Measurements from ENCODE around the gene FOXO1.
"Not testable (repeated sequence)": the region's sequence is repeated elsewhere in the genome, so short reads cannot be mapped to it uniquely, and the experiment has no call there.

The FOXO1 gene

DNA sequence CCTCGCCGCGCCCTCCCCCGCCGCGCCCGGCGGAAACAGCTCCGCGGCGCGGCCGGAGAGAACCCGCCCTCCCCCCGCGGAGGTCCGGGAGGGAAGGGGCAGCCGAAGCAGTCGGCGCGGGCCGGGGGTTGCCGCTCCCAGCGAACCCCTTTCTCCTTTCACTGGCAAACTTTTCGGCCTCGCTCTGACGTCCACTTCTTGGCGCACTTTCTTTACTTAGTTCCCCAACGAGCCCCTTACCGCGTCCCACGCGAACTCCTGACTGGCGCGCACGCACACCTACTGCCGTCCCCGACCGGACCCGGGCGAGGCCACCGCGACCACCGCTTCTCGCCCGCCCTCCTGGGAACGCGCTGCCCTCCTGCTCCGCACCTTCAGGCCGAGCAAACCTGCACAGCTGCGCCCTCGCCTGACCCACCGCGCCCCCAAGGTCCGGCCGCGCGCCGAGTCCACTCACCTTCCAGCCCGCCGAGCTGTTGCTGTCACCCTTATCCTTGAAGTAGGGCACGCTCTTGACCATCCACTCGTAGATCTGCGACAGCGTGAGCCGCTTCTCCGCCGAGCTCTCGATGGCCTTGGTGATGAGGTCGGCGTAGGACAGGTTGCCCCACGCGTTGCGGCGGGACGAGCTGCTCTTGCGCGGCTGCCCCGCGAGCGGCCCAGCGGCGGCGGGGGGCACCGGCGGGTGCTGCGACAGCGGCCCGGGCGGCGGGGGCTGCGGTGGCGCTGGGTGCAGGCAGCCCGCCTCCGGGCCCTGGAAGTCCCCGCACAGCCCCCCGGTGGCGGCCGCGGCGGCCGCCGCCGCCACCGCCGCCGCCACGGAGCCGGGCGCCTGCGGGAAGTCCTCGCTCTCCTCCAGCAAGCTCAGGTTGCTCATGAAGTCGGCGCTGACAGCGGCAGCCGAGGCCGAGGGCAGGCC lies 1.1 kb downstream of the FOXO1 start:
- no peak for DNase-seq

DNA sequence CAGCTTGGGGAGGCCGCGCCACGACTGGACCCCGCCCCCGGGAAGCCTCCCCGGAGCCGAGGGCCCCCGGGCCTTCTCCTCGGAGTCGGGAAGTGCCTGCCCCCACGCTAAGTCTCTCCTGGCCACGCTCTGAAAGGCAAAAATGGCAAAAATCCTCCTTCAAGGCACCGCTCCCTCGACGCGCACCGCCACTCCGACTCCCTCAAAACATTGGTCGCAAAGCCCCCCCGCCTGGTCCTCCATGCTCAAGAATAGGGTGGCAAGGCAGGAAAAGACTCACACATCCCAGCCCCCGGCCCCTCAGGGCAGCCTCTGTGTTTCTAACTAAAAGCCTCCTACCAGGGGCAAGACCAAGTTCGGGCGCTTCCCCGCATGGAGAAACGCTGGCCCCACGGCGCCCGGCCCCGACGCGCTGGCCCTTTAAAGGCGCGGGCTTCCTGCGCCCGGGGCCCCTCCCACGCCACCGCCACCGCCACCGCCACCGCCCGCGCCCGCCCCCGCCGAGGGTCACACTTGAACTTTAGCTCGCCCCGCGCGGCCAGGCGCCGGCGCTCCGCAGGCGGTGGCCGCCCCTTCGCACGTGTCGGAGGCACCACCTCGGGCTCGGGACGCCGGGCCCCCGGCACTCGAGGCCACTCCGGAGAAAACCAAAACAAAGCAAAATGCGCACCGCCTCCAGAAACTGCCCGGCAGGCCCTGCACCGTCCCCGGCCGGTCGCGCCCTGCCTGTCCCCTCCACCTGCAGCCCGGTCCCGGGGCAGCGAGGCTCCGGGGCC lies 1.9 kb downstream of the FOXO1 start:
- no peak for DNase-seq

DNA sequence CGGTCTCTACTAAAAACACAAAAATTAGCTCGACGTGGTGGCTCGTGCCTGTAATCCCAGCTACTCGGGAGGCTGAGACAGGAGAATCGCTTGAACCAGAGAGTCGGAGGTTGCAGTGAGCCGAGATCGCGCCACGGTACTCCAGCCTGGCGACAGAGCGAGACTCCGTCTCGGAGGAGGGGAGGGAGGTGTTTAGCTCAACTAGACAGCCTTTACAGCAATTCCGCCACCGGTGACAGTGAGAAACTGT lies 2.4 kb downstream of the FOXO1 start:
- not testable (repeated sequence) for DNase-seq

DNA sequence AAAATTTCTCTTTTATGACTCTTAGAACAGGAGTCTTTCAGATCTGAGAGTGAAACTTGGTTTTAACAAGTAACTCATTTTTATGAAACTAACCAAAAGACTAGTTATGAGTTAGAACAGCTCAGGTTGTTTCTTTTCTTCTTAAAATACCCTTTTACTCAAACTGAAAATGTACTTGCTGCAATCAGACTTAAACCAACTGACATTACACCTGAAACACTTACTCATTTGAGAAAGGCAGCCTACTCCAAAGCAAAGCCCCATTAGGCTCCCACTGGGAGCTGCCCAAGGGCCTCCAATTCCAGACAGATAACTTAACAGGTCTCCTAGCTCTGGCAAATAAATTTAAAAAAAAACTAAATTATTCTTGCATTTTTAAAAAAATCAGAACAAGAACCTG lies 3.6 kb downstream of the FOXO1 start:
- no peak for DNase-seq

DNA sequence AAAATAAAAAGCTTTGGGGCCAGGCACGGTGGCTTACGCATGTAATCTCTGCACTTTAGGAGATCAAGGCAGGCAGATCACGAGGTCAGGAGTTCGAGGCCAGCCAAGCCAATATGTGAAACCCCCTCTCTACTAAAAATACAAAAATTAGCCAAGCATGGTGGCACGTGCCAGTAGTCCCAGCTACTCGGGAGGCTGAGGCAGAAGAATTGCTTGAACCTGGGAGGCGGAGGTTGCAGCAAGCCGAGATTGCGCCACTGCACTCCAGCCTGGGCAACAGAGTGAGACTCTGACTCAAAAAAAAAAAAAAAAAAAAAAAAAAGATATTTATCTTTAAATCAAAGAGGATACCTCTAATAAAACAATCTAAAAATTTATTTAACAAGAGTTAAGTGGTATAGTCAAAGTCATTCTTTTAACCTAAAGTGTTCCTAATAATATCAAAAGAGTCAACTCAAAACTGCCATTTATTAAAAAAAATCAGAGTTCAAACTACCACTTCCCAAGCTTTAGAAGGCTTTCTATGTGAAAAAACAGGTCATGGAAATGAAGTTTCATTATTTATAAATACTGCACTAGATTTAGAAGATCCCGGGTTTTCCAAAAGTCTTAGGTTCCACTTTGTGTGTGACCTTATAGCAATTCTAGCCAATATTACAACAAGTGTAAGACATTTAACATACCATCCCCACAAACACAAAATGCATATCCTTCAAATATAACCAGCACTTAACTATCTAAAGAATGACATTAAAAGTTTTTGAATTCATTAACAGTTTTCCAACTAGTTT lies 4.4 kb downstream of the FOXO1 start:
- DNase-seq = no peak

DNA sequence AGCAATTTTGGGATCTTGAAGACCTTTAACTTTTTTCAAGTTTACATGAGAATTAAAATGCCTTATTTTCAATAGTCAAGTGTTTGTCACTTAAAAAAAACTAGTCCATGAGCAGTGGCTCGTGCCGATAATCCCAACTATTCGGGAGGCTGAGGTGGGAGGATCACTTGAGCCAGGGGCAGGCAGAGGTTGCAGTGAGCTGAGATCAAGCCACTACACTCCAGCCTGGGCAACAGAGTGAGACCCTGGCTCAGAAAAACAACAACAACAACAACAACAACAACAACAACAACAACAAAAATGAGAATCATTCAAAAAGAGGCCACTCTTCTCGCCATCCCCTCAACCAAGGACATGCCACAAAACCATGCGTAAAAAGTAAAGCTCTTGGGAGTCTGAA lies 5.7 kb downstream of the FOXO1 start:
- DNase-seq = no peak

DNA sequence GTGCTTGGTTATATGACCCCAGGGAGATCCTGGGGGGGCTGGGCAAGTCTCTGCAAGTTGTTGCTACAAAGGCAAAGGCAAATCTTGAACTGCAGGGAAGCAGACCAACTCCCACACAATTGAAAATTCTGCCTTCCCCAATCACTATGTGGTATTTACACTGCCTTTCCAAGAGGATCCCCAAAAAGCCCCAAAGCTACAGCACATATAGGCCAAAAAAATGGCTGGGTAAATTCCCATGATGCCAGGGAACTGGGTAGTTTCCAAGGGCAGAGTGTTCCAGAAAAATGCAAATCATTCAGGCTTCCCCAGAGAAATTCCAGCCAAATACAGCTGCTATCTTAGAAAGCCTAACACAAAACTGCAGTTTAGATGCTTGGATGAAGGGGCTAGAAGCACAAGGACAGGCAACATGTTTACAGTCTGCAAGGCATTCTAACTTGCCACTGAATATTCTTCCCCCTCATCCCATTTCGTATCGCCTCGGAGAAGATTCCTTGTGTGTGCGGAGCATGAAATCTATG lies 6.2 kb downstream of the FOXO1 start:
- DNase-seq = no peak

DNA sequence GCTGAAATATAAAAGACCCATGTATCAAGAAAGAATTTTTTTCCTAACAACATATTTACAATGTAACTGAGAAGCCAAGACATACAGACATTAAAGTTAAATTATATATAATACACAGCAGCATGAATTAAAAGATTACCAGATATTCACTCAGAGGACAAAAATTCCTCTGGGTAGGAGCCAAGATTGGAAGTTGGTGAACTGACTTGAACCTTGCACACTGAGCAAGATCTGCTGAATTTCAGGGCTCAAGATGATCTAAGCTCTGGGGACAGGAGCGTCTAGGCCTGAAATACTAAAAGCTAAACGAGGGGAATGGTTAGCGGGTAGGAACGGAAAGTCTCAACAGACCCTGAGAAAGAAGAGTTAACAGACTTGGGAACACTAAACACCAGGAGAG lies 8.5 kb downstream of the FOXO1 start:
- no peak for DNase-seq

DNA sequence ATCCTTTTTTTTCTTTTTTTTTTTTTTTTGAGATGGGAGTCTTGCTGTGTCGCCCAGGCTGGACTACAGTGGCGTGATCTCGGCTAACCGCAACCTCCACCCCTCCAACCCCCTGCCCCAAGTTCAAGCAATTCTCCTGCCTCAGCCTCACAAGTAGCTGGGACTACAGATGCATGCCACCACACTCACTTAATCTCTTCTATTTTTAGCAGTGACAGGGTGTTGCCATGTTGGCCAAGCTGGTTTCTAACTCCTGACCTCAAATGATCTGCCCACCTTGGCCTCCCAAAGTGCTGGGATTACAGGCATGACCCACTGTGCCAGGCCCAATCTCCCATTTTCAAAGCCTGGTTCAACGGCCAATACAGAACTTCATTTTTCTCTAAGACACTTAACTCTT lies 9.1 kb downstream of the FOXO1 start:
- DNase-seq = no peak

DNA sequence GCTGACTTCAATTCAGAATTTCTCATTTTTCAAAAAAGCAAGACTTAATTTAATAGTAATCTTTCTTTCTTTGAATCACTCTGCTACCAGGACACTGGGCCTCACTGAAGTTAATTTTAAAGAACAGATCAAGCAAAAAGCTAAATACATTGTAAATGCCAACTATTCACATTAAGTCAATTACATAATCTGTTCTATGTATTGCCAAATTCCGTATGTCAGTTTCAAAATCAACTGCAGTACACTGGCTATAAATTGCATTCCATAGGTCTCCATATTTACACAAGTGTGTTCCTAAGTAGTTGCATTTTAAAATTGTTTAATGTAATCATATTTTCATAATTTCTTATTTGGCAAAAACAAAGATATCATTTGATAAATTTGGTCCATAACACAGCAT lies 10.1 kb downstream of the FOXO1 start:
- DNase-seq = no peak

DNA sequence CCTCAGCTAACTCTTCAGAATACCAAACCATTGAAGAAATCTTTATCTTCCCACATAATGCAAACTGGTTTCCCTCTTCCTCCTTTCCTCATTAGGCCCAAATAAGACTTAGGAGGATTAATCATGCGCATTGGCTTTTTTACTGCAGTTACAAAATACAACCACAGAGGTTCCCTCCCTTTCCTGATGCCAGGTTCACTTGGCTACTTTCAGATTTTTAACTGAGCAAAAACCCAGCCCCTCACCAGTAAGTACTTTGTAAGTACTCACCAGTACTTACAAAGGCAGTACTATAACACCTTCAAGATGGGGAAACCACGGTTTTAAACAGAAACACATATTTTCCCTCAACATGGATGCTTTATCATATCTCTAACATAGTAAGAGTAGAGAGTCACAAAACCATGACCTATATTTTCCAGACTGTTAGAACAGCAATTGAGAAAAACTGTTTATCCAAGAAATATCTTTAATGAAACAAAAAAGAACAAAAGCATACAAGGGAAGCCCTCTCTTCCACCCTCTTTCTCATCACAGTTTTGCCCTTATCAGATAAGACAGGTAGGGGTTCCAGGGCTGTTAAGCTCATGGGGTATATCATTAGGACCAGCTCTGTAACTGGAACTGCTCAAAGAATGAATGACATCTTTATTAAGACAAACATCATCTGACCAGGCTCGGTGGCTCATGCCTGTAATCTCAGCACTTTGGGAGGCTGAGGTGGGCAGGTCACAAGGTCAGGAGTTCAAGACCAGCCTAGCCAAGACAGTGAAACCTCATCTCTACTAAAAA lies 12.7 kb downstream of the FOXO1 start:
- no peak for DNase-seq

DNA sequence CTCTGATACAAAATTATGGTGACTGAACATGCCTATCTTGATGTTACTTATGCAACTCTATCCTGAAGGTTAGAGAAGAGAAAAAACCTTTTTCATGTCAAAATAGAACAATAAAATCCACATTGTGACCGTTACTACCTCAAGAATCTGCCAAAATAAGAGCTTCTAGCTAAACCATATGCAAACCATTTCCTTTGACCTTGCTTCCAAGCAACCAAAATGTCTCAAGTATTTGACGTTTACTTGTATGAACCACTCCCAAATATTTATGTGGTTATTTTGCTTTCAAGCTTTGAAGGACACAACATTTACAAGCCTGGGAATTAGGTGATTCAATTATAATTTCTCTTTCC lies 13.9 kb downstream of the FOXO1 start:
- DNase-seq = no peak

DNA sequence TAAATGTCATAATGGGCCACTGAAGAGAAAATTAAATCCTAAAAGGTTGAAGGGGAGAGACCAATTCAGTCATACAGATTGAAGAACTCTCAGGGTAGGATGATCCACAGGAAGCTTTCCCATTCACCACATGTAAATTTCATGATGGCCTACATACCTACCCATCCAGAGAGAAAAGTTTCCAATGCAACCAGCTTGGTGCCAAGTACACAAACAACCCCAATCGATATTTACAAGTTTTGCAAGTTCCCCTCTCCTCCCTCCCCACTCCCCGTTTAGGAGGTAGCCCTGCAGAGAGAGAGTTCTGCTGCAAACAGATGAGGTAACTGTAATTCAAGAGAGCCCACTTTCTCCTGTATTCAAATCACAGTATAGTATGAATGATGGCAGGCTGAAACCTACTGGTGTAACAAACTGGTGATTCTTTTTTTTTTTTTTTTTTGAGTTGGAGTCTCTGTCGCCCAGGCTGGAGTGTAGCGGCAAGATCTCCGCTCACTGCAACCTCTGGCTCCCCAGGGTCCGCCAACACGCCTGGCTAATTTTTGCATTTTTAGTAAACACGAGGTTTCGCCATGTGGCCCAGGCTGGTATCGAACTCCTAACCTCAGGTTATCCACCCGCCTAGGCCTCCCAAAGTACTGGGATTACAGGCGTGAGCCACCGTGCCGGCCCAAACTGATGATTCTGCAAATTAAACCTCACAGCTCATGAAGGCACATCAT lies 14.4 kb downstream of the FOXO1 start:
- no peak for DNase-seq

DNA sequence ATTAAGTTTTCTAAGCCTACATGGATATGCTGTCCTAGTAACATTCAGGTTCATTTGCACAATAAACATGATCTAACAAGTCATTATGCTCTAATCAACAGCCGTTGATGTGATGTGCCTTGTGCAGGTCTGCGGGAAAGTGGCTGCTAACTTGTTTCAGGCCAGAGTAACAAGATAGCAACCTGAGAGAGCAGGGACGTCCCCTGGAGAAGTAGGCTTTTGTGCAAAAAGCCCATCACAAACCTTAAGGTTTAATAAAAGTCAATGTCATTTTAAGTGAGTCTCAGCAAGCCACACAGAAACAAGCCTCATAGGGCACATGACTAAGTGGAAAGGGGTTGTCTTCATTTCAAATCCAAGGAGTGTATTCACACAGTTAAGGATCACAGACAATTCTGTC lies 17.6 kb downstream of the FOXO1 start:
- no peak for DNase-seq

DNA sequence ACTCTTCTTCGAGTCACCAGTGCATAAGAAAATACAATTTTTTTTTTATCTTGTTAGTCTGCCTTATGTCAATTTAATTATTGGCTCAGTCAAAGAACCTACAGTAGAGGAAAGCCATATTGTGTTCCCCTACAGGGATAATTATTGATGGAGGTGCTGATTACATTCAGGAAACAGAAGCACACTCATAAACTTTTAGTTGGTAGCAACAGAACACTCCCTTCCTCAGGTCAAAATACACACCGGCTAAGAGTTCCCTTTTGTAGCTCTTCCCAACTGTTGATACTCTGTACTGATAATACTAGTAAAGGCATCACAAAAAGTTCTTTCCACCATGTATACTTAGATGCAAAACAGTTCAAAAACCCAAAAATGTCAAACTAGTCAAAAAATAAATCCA lies 18.4 kb downstream of the FOXO1 start:
- DNase-seq = no peak

DNA sequence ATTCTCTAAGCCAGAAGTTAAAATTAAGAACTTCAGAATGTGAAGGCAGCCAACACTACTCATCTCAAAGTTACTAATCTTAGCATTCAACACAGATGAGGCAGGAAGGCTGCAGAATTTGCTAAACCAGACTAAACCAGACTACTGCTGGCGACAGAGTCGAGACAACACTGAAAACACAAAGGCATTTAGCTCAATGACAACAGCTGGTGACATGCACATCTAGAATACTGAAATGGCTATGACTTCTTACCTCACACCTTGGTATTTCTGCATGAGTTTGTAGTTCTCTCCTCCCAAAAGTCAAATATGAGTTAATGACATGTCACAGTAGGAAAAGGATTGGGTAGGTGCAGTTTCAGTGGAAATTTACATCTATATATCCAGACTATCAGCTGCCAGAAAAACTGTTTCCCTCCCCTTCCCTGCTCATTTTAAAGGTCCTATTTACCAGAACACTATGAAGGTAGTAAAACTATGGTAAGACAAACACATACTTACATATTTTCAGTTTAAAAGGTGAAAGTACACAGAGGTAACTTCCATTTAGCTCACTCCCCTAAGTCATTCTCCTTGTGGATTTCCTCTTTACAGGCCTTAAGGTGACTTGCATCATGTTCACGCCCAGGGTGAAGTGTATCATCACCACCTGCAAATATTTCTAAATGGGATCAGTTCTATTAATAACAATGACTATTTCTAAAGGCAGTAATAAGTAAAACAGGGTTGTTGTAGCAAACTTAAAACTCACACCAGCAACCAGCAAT lies 21.4 kb downstream of the FOXO1 start:
- DNase-seq = no peak

DNA sequence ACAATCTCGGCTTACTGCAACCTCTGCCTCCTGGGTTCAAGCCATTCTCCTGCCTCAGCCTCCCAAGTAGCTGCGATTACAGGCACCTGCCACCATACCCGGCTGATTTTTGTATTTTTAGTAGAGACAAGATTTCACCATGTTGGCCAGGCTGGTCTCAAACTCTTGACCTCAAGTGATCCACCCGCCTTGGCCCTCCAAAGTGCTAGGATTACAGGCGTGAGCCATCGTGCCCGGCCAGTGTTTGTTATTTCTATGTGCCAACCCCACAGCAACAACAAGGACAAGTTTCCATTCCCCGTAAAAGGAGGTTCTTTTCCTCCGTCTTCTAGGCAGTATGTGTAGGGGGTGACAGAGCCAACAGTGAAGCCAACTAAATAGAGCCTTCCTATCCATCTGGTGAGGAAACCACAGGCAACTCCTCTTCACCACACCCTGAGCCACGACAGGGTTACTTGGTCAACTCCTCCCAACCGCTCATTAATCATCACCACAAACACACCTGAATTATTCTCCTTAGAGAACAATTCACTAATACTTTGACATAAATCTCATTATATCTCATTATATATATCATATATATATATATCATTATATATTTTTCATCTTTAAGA lies 25.5 kb downstream of the FOXO1 start:
- no peak for DNase-seq

DNA sequence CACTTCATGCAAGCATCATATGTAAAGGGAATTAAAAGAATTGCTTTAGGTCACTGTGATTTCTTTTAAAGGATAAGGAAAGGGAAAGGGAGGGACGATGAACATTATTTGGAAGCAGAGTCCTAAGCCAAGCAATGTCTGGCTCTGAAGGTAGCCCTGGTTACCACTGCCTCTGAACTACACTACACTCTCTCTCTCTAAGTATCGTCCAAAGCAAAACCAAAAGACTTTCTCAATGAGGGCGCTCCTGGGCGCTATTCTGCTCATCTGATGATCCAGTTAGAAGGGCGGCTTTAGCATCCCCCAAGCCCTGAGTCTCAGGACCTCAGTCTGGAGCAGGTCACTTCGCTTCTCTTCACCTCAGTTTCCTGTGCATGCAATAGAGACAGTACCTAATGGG lies 26.2 kb downstream of the FOXO1 start:
- DNase-seq = no peak

DNA sequence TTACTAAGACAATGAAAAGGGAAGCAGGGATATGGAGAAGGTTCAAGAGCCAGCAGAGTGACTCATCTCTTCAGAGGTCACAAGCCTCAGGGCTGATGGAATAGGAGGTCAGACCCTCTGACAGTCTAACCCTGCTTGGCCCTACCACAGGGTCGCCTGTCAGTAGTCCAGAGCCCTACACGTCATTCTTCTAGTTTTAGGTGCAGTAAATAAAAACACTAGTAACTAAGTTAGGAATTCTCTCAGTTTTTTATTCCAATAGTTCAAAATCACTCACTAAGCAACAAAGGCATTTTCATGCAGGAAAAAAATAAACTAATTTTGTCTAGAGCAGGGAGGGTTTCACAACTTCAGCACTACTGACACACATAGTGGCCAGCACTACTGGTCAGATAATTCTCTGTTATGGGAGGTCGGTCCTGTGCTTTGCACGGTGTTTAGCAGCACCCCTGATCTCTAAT lies 27.2 kb downstream of the FOXO1 start:
- DNase-seq = no peak

DNA sequence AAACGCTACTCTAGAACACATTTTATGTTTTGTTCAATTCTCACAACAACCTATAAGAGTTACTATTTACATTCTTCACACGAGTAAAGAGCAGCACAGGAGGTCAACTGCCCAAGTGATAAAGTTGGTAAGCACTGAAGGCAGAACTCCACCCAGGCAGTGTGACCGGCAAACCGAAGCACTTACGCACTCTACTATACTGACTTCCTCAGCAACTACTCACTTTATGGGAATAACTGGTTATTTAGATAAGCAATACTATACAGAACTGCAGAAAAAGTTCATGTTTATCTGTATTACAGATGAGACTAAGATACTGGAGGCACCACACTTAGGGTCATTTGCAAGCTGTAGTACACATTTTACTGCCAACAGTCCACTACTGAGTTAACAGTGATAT lies 28.8 kb downstream of the FOXO1 start:
- no peak for DNase-seq

Data from NCI-H1417 treated with DMSO at 0.1 percent for 48 hours (cell line).